ENCODE results near the gene LRRN4CL.

DNA sequence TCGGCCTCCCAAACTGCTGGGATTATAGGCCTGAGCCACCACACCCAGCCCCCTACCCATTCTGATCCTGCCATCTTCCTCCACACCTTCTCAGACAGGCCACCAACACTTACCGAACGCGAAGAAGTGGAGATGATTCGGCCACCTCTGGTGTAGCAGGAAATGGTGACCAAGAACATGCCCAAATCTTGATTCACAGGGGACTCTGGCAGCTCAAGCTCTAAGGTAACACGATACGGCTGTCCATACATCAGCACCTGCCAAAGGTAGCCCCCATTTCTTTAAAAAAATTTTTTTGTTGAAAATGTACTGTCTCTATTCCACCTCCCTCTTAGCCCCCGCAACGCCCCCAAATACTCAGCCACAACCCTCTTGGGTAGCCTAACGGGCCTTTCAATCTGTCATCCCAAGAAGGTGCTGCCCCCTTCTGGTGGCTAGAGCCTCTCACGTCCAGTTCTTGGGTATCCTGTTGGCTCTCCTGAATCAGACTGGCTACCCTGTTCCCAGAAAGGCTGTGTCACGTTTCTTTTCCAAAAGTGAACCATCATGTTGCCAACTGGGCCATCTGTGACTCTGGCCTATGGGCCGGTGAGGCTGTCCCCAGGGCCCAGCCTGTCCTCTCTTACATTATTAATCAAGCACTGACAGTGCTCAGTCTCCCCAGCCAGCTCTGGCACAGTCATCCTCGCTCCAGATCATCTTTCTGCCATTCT, 5.3 kb upstream of the LRRN4CL start:
- TF ChIP-seq, protein P1, sequence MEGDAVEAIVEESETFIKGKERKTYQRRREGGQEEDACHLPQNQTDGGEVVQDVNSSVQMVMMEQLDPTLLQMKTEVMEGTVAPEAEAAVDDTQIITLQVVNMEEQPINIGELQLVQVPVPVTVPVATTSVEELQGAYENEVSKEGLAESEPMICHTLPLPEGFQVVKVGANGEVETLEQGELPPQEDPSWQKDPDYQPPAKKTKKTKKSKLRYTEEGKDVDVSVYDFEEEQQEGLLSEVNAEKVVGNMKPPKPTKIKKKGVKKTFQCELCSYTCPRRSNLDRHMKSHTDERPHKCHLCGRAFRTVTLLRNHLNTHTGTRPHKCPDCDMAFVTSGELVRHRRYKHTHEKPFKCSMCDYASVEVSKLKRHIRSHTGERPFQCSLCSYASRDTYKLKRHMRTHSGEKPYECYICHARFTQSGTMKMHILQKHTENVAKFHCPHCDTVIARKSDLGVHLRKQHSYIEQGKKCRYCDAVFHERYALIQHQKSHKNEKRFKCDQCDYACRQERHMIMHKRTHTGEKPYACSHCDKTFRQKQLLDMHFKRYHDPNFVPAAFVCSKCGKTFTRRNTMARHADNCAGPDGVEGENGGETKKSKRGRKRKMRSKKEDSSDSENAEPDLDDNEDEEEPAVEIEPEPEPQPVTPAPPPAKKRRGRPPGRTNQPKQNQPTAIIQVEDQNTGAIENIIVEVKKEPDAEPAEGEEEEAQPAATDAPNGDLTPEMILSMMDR (IDR thresholded peaks at IDR 0.05; ENCODE audit: low read length) = peak; percentile 83
- TF ChIP-seq EZH2 (optimal IDR thresholded peaks at IDR 0.05; ENCODE audit: low read depth, low read length) = no peak
- no peak for TF ChIP-seq EZH2phosphoT487 (IDR thresholded peaks at IDR 0.05; ENCODE audit: low read length)

Data from MM.1S (cell line).